Measurements from ENCODE around the gene MB. TPM values are rescaled to one million over a fixed set of nuclear protein-coding genes. Genes with fewer than 3 reads are reported as not detected.

MB gene
- total RNA-seq, 1 donor from 2014 or later = not detected

- DNase-seq = no peak
These were observed 44.6 kb downstream of the MB start for GRCh38 chr22:35572556-35572955.

GRCh38 chr22:35570686-35571194, 46.4 kb downstream of the MB start:
- no peak for DNase-seq

GRCh38 chr22:35569916-35570315, 47.2 kb downstream of the MB start:
- no peak for DNase-seq

- no peak for DNase-seq
These were observed 48.1 kb downstream of the MB start for GRCh38 chr22:35568751-35569739.

- no peak for DNase-seq
These were observed 49.6 kb downstream of the MB start for GRCh38 chr22:35567351-35568141.

DNA sequence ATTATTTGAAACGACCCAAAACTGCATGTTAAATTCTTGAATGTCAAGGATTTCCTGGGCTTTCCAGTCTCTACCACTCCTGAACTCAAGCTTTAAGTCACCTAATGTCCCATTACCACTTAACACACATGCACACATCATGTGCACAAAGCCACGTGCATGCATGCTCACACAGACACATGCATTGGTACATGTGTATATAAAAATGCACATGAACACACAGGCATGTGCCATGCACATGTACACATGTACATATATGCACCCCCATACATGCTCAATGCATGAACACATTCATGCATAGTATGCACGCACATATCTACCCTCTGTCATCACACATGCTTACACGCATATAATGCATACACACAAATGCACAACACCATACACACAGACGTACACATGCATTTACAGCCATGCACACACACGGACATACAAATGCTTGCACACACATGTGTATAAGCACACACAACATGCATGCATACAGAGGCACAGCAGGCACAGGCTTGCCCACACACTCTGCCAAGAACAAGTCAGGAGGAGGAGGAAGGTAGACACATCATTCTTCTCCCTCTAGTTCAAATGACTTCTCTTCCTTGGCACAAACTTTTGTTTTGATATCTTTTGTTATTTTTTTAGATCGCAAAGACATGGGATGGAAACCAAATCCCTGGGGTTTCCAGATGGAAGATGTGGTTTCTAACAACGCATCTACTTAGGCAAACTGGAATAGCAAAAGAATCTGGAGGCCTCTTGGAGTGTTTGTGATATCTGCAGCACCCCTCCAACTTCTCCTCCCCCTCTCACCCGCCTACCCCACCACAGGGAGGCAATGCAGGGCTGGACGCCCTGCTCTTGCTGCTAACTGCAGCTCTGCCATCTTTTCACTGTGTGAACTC, 51.9 kb downstream of the MB start:
- no peak for DNase-seq

DNA sequence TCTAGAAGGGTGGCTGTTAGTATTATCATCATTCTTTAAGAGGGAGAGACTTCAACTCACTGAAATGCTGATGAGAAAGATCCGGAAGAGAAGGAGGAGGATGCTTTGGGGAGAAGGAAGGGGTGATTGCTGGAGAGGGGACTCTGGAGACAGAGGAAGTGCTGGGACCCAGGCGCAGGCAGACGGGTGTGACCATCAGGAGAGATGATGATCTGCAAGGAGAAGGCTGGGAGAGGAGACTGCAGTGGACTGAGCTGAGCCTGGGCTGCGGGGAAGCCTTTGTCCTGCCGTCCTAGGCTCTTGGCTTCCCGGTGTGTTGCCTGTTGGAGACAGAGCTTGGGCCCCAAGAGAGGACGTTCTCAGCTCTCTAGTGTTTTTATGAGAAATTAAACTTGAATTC, 53.9 kb downstream of the MB start:
- DNase-seq = no peak

- DNase-seq = no peak
These were observed 55.2 kb downstream of the MB start for GRCh38 chr22:35561796-35562526.

DNA sequence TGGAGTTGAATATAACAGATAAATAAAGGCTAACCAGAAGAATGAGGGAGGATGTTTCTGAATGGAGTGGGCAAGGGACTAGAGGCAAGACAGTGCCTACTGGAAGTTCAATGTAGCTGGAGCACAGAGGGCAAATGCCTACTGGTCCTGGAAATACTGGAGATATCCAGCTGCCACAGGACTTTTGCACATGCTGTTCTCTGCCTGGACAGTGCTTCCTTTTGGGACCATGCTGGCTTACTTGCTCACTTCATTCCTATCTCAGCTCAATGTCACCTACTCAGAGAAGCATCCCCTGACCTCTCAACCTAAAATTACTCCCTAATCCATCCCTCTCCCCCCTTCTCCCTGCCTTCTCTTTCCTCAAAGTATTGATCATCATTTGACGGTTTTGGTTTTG, 56.3 kb downstream of the MB start:
- DNase-seq = no peak

- no peak for DNase-seq
These were observed 56.8 kb downstream of the MB start for GRCh38 chr22:35560366-35560765.

GRCh38 chr22:35559354-35560005, 57.6 kb downstream of the MB start:
- DNase-seq = no peak

- DNase-seq = no peak
These were observed 58.4 kb downstream of the MB start for GRCh38 chr22:35558719-35559118.

DNA sequence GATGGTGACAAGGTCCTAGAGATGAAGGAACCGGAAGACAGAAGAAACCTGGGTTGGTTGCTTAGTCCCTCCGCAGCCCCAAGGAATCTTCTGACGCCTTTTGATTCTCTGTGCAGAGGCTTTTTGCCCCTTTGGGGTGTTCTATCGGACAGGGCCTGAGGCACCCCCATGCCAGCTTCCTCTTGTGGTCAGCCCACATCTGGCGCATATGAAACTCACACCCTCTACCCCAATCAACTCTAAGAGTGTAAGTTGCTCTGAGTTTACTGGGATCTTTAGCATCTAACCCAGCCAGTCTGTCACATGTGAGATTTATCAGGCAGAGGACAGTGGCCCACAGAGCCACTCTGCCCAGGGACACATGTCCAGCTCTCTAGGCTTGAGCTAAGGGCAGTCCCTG, 59.1 kb downstream of the MB start:
- DNase-seq = no peak

Other genes starting within 250 kb of the MB start
- 1.9 TPM for gene HMOX1, start 236.2 kb downstream of the MB start, total RNA-seq
- 11.9 TPM for gene MCM5, start 217.2 kb downstream of the MB start, total RNA-seq
- 1.1 TPM for gene RASD2, start 76.5 kb downstream of the MB start, total RNA-seq
- 2.2 TPM for gene APOL6, start 31.1 kb upstream of the MB start, total RNA-seq
- gene APOL5, start 100.5 kb upstream of the MB start, total RNA-seq = not detected

Data from occipital lobe (tissue), 2 donors.